Liver (tissue), 9 donors: ENCODE data around the gene SUCLG2. TPM values are rescaled to one million over a fixed set of nuclear protein-coding genes. Genes with fewer than 3 reads are reported as not detected.

Experiments used
- DNase-seq: peaks from one replicate; pipeline ENCODE4 v3.0.0-alpha.2; 2017; ENCODE audit warnings: low spot score
- H3K27ac ChIP-seq, 2 donors: one replicate each; pipeline ENCODE4 v1.7.0; 2013; ENCODE audit warnings: inconsistent platforms in 2 of 2, low read length in 2 of 2, control low read depth in 1 of 2, low read depth in 1 of 2, mild to moderate bottlenecking in 1 of 2
- H3K27me3 ChIP-seq, 4 donors: one replicate each; pipeline versions ENCODE4 v1.6.1 to v1.7.0; 2013; ENCODE audit warnings: low read length in 3 of 4, inconsistent platforms in 1 of 4, mild to moderate bottlenecking in 1 of 4, moderate library complexity in 1 of 4; ENCODE audit not compliant: control insufficient read depth in 4 of 4, insufficient read depth in 4 of 4
- H3K36me3 ChIP-seq, 4 donors: one replicate each; pipeline versions ENCODE4 v1.6.1 to v1.7.0; 2013; ENCODE audit warnings: low read length in 3 of 4, mild to moderate bottlenecking in 3 of 4, low read depth in 1 of 4, moderate library complexity in 1 of 4; ENCODE audit not compliant: control insufficient read depth in 4 of 4, insufficient read depth in 3 of 4
- H3K4me1 ChIP-seq, 4 donors: one replicate each; pipeline versions ENCODE4 v1.6.1 to v1.7.0; 2013; ENCODE audit warnings: low read length in 3 of 4, mild to moderate bottlenecking in 3 of 4, moderate library complexity in 1 of 4; ENCODE audit not compliant: control insufficient read depth in 4 of 4, insufficient read depth in 4 of 4
- H3K4me3 ChIP-seq, 3 donors: one replicate each; pipeline versions ENCODE4 v1.6.1 to v1.7.0; 2013; ENCODE audit warnings: low read length in 3 of 3, control low read depth in 1 of 3, low read depth in 1 of 3, mild to moderate bottlenecking in 1 of 3
- H3K9ac ChIP-seq, 2 donors: one replicate each; pipeline ENCODE4 v1.7.0; 2013; ENCODE audit warnings: low read length in 2 of 2, mild to moderate bottlenecking in 2 of 2, moderate library complexity in 2 of 2, control low read depth in 1 of 2, low read depth in 1 of 2
- H3K9me3 ChIP-seq, 4 donors: one replicate each; pipeline versions ENCODE4 v1.6.1 to v1.7.0; 2013; ENCODE audit warnings: low read length in 3 of 4; ENCODE audit not compliant: control insufficient read depth in 4 of 4
- EGR1 ChIP-seq, 2 donors: IDR thresholded peaks; 2 replicates each; pipeline ENCODE4 v1.6.1; 2016 to 2018; ENCODE audit warnings: antibody characterized with exemption in 2 of 2, low read depth in 2 of 2
- FOXA1 ChIP-seq: IDR thresholded peaks from 2 replicates; pipeline ENCODE4 v1.6.1; 2016; ENCODE audit warnings: antibody characterized with exemption
- FOXA2 ChIP-seq: IDR thresholded peaks from 2 replicates; pipeline ENCODE4 v1.6.1; 2016; ENCODE audit warnings: antibody characterized with exemption
- GABPA ChIP-seq, 2 donors: IDR thresholded peaks in 1 of 2; conservative IDR thresholded peaks in 1 of 2; 2 replicates each; pipeline ENCODE4 v1.6.1; 2016; ENCODE audit warnings: antibody characterized with exemption in 2 of 2, mild to moderate bottlenecking in 1 of 2, moderate library complexity in 1 of 2
- HNF4A ChIP-seq, 2 donors: conservative IDR thresholded peaks; 2 replicates each; pipeline ENCODE4 v1.6.1; 2016; ENCODE audit warnings: antibody characterized with exemption in 2 of 2, mild to moderate bottlenecking in 2 of 2
- HNF4G ChIP-seq: IDR thresholded peaks from 2 replicates; pipeline ENCODE4 v1.6.1; 2016; ENCODE audit warnings: antibody characterized with exemption
- JUND ChIP-seq, 2 donors: IDR thresholded peaks; 2 replicates each; pipeline ENCODE4 v1.6.1; 2016; ENCODE audit warnings: antibody characterized with exemption in 2 of 2
- NR2F2 ChIP-seq: IDR thresholded peaks from 2 replicates; pipeline ENCODE4 v1.6.1; 2016; ENCODE audit warnings: antibody characterized with exemption
- RAD21 ChIP-seq, 2 donors: IDR thresholded peaks; 2 replicates each; pipeline ENCODE4 v1.6.1; 2016; ENCODE audit warnings: antibody characterized with exemption in 2 of 2, mild to moderate bottlenecking in 2 of 2
- RXRA ChIP-seq, 2 donors: IDR thresholded peaks; 2 replicates each; pipeline ENCODE4 v1.6.1; 2017 to 2018; ENCODE audit warnings: antibody characterized with exemption in 2 of 2, mild to moderate bottlenecking in 1 of 2
- SP1 ChIP-seq: IDR thresholded peaks from 2 replicates; pipeline ENCODE4 v1.6.1; 2018; ENCODE audit warnings: antibody characterized with exemption, mild to moderate bottlenecking
- TAF1 ChIP-seq: conservative IDR thresholded peaks from 2 replicates; pipeline ENCODE4 v1.6.1; 2016; ENCODE audit warnings: antibody characterized with exemption, mild to moderate bottlenecking
- YY1 ChIP-seq: IDR thresholded peaks from 2 replicates; pipeline ENCODE4 v1.6.1; 2016; ENCODE audit warnings: antibody characterized with exemption, mild to moderate bottlenecking
- WGBS: extraction: QIAGEN DNeasy Blood & Tissue Kit; methylation state at CpG from one replicate; pipeline ENCODE4 v1.1.7; 2013; 5-methylcytosine and 5-hydroxymethylcytosine counted together
- polyA plus RNA-seq, 2 donors: library from polyadenylated mRNA; stranded (reverse) in 1 of 2; unstranded in 1 of 2; fragments of 200-250 nt in 1 of 2; fragments of >200 nt in 1 of 2; fragmentation: Nextera tagmentation in 1 of 2; extraction: Ambion mirVana in 1 of 2; gene quantifications; one replicate each; pipeline versions ENCODE4 v1.2.1 to v1.2.3, GENCODE V29; 2013 to 2015
- total RNA-seq, 2 donors: library from RNA; depleted of rRNA; stranded (reverse); fragments of >200 nt; gene quantifications; one replicate each; pipeline ENCODE4 v1.2.3, GENCODE V29; 2014
- TF ChIP-seq, protein P1 (sequence below): IDR thresholded peaks from 2 replicates; pipeline ENCODE4 v1.6.1; 2016; ENCODE audit warnings: antibody characterized with exemption, mild to moderate bottlenecking
- TF ChIP-seq, protein P2 (sequence below): IDR thresholded peaks from 2 replicates; pipeline ENCODE4 v1.6.1; 2016; ENCODE audit warnings: antibody characterized with exemption
- TF ChIP-seq, protein P3 (sequence below): fragments of 150-350 bp; IDR thresholded peaks from 2 replicates; pipeline ENCODE4 v1.5.1; 2017; ENCODE audit warnings: improper control_type of control experiment, low read depth, low read length; ENCODE audit not compliant: missing input control
- TF ChIP-seq, protein P4 (sequence below): IDR thresholded peaks from 2 replicates; pipeline ENCODE4 v1.6.1; 2016; ENCODE audit warnings: antibody characterized with exemption
- TF ChIP-seq, protein P5 (sequence below): IDR thresholded peaks from 2 replicates; pipeline ENCODE4 v1.6.1; 2016; ENCODE audit warnings: antibody characterized with exemption
- donor health status: healthy.
- donor health status: healthy.
- donor health status: healthy.
- donor health status: healthy.
- donor health status: healthy.

The SUCLG2 gene
- total and polyA plus RNA-seq, 4 donors: 45.3 to 114 (median 92.8) TPM

DNA sequence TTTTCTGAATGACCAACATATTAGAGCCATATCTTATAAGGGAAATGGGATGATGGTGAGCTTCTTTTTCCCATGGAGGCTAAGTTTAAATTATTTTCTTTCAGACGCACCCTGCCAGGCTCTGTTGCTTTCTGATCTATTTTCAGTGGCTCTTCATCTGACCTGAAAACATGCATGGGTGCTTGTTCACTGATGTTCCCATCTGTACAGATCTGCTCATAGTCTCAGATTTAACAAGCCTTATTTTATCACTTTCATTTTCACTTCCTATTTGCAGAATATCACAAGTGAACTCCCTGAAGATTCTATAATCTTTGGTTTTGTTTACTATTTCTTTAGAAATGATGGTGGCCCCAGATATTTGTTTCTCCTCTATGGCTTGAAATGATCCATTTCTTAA, 31.1 kb upstream of the SUCLG2 start (continued):
- TF ChIP-seq TAF1 (no peak), EGR1 (IDR thresholded peaks at IDR 0.05; ENCODE audit: low read depth in 2 of 2) (no peak)

DNA sequence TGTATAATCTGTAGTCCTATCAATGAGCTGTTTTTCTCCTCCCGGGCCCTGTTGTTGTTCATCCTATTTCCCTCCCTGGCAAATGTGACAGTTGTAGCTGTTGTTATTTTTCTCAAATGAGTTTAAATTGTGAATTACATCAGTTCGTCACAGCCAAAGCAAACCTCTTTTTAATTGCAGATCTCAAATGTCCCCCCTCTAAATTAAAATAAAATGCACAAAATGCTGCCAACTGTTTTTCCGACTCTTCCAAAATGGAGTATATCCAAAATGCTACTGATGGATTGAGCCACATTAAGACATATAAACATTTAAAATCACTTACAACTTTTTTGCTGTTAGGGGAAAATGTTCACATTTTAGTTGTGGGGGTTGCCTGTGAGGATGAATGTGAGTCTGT, 29.8 kb upstream of the SUCLG2 start:
- no peak overlapping the region for H3K9ac ChIP-seq
- no peaks in the 10 kb centered on the region for H3K27me3 ChIP-seq
- H3K4me1 ChIP-seq: peaks cover 0 to 3% (median 1%) of the 10 kb centered on the region in 4 donors
- no peak for TF ChIP-seq NR2F2
- WGBS: 93% methylated on average over 3 of the region's 3 CpGs
- no peak for DNase-seq
- no peak overlapping the region for H3K27ac ChIP-seq
- no peaks in the 10 kb centered on the region for H3K9me3 ChIP-seq
- peaks cover 0 to 2% (median 0%) of the 10 kb centered on the region in 4 donors for H3K36me3 ChIP-seq
- no peak overlapping the region for H3K4me3 ChIP-seq

DNA sequence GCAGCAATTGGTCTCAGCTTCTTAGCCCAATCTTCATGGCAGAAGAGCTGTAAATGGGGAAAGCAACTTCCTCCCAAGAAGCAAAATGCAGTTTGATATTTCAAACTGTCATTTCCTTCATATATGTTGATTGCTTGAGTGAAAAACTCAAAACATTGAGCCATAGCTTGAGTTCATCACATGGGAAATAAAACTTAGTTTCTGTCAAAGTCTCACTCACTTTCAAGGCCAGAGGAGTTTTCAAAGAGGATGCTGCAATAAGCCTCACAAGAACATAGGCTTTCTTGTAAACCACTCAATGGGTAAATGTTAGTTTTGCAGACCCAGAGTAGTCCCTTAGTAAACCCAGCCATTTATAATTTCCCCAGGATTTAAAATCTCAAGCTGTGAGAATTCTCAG, 29.1 kb upstream of the SUCLG2 start:
- Histone ChIP-seq H3K4me1 (peaks cover 0 to 3% (median 1%) of the 10 kb centered on the region in 4 donors), H3K27ac (no peak overlapping the region), H3K36me3 (peaks cover 0 to 2% (median 0%) of the 10 kb centered on the region in 4 donors), H3K9me3 (no peaks in the 10 kb centered on the region), H3K27me3 (no peaks in the 10 kb centered on the region), H3K4me3 (no peak overlapping the region), H3K9ac (no peak overlapping the region)
- TF ChIP-seq, protein P1, sequence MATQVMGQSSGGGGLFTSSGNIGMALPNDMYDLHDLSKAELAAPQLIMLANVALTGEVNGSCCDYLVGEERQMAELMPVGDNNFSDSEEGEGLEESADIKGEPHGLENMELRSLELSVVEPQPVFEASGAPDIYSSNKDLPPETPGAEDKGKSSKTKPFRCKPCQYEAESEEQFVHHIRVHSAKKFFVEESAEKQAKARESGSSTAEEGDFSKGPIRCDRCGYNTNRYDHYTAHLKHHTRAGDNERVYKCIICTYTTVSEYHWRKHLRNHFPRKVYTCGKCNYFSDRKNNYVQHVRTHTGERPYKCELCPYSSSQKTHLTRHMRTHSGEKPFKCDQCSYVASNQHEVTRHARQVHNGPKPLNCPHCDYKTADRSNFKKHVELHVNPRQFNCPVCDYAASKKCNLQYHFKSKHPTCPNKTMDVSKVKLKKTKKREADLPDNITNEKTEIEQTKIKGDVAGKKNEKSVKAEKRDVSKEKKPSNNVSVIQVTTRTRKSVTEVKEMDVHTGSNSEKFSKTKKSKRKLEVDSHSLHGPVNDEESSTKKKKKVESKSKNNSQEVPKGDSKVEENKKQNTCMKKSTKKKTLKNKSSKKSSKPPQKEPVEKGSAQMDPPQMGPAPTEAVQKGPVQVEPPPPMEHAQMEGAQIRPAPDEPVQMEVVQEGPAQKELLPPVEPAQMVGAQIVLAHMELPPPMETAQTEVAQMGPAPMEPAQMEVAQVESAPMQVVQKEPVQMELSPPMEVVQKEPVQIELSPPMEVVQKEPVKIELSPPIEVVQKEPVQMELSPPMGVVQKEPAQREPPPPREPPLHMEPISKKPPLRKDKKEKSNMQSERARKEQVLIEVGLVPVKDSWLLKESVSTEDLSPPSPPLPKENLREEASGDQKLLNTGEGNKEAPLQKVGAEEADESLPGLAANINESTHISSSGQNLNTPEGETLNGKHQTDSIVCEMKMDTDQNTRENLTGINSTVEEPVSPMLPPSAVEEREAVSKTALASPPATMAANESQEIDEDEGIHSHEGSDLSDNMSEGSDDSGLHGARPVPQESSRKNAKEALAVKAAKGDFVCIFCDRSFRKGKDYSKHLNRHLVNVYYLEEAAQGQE: no peak
- TF ChIP-seq, protein P2, sequence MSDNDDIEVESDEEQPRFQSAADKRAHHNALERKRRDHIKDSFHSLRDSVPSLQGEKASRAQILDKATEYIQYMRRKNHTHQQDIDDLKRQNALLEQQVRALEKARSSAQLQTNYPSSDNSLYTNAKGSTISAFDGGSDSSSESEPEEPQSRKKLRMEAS: no peak
- no peak for TF ChIP-seq JUND (IDR thresholded peaks at IDR 0.05)
- TF ChIP-seq YY1: no peak
- no peak for TF ChIP-seq FOXA2
- no peak for TF ChIP-seq HNF4A (conservative IDR thresholded peaks at IDR 0.05)
- TF ChIP-seq HNF4G: no peak
- no peak for TF ChIP-seq SP1
- TF ChIP-seq, protein P3, sequence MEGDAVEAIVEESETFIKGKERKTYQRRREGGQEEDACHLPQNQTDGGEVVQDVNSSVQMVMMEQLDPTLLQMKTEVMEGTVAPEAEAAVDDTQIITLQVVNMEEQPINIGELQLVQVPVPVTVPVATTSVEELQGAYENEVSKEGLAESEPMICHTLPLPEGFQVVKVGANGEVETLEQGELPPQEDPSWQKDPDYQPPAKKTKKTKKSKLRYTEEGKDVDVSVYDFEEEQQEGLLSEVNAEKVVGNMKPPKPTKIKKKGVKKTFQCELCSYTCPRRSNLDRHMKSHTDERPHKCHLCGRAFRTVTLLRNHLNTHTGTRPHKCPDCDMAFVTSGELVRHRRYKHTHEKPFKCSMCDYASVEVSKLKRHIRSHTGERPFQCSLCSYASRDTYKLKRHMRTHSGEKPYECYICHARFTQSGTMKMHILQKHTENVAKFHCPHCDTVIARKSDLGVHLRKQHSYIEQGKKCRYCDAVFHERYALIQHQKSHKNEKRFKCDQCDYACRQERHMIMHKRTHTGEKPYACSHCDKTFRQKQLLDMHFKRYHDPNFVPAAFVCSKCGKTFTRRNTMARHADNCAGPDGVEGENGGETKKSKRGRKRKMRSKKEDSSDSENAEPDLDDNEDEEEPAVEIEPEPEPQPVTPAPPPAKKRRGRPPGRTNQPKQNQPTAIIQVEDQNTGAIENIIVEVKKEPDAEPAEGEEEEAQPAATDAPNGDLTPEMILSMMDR: no peak
- TF ChIP-seq, protein P4, sequence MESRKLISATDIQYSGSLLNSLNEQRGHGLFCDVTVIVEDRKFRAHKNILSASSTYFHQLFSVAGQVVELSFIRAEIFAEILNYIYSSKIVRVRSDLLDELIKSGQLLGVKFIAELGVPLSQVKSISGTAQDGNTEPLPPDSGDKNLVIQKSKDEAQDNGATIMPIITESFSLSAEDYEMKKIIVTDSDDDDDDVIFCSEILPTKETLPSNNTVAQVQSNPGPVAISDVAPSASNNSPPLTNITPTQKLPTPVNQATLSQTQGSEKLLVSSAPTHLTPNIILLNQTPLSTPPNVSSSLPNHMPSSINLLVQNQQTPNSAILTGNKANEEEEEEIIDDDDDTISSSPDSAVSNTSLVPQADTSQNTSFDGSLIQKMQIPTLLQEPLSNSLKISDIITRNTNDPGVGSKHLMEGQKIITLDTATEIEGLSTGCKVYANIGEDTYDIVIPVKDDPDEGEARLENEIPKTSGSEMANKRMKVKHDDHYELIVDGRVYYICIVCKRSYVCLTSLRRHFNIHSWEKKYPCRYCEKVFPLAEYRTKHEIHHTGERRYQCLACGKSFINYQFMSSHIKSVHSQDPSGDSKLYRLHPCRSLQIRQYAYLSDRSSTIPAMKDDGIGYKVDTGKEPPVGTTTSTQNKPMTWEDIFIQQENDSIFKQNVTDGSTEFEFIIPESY: no peak
- TF ChIP-seq TAF1: no peak
- TF ChIP-seq EGR1 (IDR thresholded peaks at IDR 0.05; ENCODE audit: low read depth in 2 of 2): no peak
- TF ChIP-seq, protein P5, sequence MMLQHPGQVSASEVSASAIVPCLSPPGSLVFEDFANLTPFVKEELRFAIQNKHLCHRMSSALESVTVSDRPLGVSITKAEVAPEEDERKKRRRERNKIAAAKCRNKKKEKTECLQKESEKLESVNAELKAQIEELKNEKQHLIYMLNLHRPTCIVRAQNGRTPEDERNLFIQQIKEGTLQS: no peak
- no peak for TF ChIP-seq GABPA (IDR thresholded peaks at IDR 0.05 in 1 of 2, conservative IDR thresholded peaks at IDR 0.05 in 1 of 2)
- no peak for TF ChIP-seq RAD21 (IDR thresholded peaks at IDR 0.05)
- TF ChIP-seq NR2F2: no peak
- no peak for TF ChIP-seq FOXA1
- TF ChIP-seq RXRA (IDR thresholded peaks at IDR 0.05): no peak
- DNase-seq: no peak
